Activated naive CD8-positive, alpha-beta T cell treated with anti-CD3 and anti-CD28 coated beads for 36 hours (primary cell): ENCODE results near the gene LRCH3. TPM values are rescaled to one million over a fixed set of nuclear protein-coding genes. Genes with fewer than 3 reads are reported as not detected.
A peak's percentile ranks its signal among the peaks of the same experiment; 100 is the strongest.

Experiments used
- DNase-seq: peaks from one replicate; pipeline ENCODE4 v3.0.0; 2021
- H3K27ac Mint-ChIP-seq: one replicate; pipeline ENCODE4 v1.8.0; 2022; ENCODE audit warnings: mild to moderate bottlenecking, moderate library complexity, mixed read lengths
- H3K27me3 Mint-ChIP-seq: one replicate; pipeline ENCODE4 v1.8.0; 2022; ENCODE audit warnings: mild to moderate bottlenecking, mixed read lengths
- H3K36me3 Mint-ChIP-seq: one replicate; pipeline ENCODE4 v1.8.0; 2021; ENCODE audit warnings: mild to moderate bottlenecking, mixed read lengths
- H3K4me1 Mint-ChIP-seq: one replicate; pipeline ENCODE4 v1.8.0; 2021; ENCODE audit warnings: mixed read lengths
- H3K4me3 Mint-ChIP-seq: one replicate; pipeline ENCODE4 v1.8.0; 2022; ENCODE audit warnings: mild to moderate bottlenecking, moderate library complexity, mixed read lengths
- H3K9me3 Mint-ChIP-seq: one replicate; pipeline ENCODE4 v1.8.0; 2022; ENCODE audit warnings: mixed read lengths
- total RNA-seq, 2 experiments: library from RNA; stranded (reverse); gene quantifications; one replicate each; pipeline ENCODE4 v1.2.3, GENCODE V29; 2021

The LRCH3 gene
- 10 to 100 TPM; 33.6 to 34.4 TPM for total RNA-seq

DNA sequence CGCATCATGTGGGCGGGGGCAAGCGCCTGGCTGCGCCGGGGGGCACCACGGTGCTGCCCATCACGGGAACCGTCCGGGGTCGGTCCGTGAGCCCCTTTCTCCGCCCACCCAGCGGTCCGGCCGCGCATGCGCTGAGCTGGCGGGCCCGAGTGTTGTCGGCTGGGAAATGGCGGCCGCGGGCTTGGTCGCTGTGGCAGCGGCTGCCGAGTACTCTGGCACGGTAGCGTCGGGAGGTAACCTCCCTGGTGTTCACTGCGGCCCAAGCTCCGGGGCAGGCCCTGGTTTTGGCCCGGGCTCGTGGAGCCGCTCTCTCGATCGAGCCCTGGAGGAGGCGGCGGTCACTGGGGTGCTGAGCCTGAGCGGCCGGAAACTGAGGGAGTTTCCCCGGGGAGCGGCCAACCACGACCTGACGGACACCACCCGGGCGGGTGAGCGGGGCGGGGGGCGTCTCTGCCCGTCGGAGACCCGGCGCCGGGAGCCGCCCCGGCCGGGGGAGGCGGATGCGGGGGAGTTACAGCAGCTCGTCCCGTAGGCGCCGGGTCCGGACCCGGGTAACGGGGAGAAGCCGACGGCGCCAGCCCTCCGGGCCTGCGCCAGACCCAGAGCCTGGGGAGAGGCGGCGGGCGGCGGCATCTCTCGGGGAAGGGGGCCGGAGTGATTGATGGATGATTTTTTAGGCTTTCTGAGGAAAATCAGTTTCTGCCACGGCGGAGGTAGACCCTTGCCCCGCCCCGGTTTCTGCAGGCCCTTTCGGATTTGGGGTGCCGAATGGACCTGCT is at the start of gene LRCH3:
Gene LRCH3 (plus strand): TSS at position 142 of the 779 bp plus-strand sequence. CDS start 25 bp downstream, at position 167.
- H3K27ac Mint-ChIP-seq: peak within 1 kb of the TSS; percentile 96
- peaks cover 1% of the 10 kb centered on the region for H3K36me3 Mint-ChIP-seq
- H3K27me3 Mint-ChIP-seq: no peaks in the 10 kb centered on the region
- no peaks in the 10 kb centered on the region for H3K9me3 Mint-ChIP-seq
- peak; percentile 89 for DNase-seq
- H3K4me1 Mint-ChIP-seq: peaks cover 42% of the 10 kb centered on the region
- H3K4me3 Mint-ChIP-seq: peak within 1 kb of the TSS; percentile 93

DNA sequence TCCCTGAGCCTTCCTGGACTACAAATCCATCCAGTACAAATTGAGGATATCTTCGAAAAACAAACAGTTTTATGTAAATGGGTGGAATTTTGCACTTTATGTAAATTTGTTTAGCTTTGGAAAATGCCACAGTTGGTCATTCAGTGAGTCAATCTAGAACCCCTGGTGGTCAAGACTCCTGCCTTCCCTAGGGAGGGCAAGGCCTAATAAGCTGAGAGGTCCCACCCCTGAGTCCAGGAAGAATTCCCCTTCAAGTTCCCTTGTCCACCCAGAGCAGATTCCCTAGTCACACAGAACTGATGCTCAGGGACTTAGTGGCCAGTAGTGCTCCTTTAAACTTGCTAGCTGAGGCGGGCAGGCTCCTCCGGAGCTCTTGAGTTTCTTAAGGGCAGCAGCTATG is 48.3 kb upstream of the LRCH3 start:
- Mint-ChIP-seq H3K4me1 (peaks cover 4% of the 10 kb centered on the region), H3K4me3 (no peak overlapping the region), H3K9me3 (no peaks in the 10 kb centered on the region), H3K27ac (no peak overlapping the region), H3K36me3 (no peaks in the 10 kb centered on the region), H3K27me3 (no peaks in the 10 kb centered on the region)
- no peak for DNase-seq

DNA sequence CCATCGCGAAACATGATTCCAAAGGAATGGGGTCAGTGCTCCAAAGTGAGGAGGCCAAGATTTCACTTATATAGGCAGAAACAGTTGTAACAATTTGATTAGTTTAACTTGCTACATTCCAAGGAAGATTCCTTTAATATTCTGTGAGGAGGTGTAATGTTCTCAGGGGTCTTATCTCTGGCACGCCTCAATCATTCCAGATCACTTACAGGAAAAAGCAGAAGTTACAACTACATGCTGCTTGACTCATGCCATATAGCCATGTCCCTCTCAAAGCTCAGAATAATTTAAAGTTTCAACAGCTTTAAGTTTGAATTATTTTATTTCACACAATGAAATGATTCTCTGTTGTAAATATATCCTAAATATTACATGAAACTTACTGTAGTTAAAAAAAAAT is 44.8 kb upstream of the LRCH3 start:
- Mint-ChIP-seq H3K4me1 (peaks cover 8% of the 10 kb centered on the region), H3K4me3 (no peak overlapping the region), H3K9me3 (no peaks in the 10 kb centered on the region), H3K27ac (no peak overlapping the region), H3K36me3 (no peaks in the 10 kb centered on the region), H3K27me3 (no peaks in the 10 kb centered on the region)
- DNase-seq: no peak

DNA sequence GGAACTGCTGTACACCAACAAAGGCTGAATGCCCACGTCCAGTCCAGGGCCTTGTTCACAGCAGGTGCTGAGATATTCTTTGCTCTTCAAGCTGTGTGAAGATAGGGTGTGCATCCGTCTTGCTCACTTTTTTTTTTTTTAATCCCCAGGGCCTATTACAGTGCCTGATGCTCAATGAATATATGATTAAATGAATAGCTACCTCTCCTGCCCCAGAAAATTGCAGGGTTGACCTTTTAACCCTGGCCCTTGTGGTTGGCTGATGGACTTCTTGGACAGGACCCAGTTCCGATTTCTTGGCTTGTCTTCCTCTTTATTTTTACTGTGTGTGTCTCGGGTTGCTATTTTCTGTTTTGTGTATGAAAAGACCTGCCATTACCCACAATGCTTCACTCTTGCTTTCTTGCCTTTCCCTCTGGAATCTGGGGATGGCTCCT is 44.2 kb upstream of the LRCH3 start:
- H3K27me3 Mint-ChIP-seq: no peaks in the 10 kb centered on the region
- no peak overlapping the region for H3K4me3 Mint-ChIP-seq
- no peaks in the 10 kb centered on the region for H3K36me3 Mint-ChIP-seq
- peaks cover 9% of the 10 kb centered on the region for H3K4me1 Mint-ChIP-seq
- DNase-seq: no peak
- H3K9me3 Mint-ChIP-seq: no peaks in the 10 kb centered on the region
- H3K27ac Mint-ChIP-seq: no peak overlapping the region

DNA sequence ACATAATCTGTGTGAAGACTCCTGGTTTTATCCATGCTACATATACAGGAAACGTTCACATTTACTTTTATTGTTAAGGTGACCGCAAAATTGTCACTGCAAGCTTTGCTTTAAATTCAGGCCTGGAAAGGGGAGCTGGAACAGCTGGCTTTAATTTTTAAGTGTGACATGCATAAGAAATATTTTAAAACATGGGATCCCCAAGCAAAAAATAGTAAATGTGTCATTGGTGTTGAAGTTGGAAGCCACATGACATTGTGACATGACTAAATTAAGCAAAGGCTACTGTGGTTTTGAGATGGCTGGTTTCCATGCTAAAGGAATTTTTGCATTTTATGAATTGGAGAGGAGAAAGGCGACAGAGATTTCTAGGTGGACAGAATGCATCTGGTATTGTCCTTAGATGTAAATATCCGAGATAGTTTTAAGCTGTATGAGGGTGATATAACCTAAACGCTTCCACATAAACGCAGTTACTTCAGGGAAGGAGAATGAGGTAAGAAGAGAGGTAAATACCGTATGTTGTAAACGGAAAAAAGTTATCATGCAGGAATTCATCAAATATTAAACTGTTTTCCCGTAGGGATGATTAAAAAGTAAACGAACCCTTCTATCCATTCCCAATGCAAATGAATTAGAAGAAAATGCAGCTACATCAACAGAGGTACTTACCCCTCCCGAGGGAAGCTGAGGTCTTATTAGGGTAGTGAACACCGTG is 42.3 kb upstream of the LRCH3 start:
- H3K27ac Mint-ChIP-seq: peak overlapping the region; percentile 85
- peaks cover 21% of the 10 kb centered on the region for H3K4me1 Mint-ChIP-seq
- H3K4me3 Mint-ChIP-seq: peak overlapping the region; percentile 86
- H3K36me3 Mint-ChIP-seq: no peaks in the 10 kb centered on the region
- no peaks in the 10 kb centered on the region for H3K27me3 Mint-ChIP-seq
- no peaks in the 10 kb centered on the region for H3K9me3 Mint-ChIP-seq
- DNase-seq: no peak

DNA sequence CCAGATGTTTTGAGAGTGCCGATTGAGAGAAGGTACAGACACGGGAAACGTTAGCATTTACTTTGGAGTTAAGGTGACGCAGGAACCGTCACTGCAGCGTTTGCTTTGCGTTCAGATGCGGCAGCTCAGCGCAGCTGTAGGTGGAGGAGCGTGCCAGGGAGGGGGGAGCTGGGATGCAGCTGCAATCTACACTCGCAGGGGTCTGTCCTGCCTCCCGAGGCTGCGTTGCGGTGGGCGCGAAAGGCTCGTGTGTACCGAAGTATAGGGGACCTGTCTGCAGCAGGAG is 41.8 kb upstream of the LRCH3 start:
- peak; percentile 66 for DNase-seq
- Mint-ChIP-seq H3K4me1 (peaks cover 25% of the 10 kb centered on the region), H3K4me3 (peak overlapping the region; percentile 86), H3K27ac (peak overlapping the region; percentile 85), H3K27me3 (no peaks in the 10 kb centered on the region), H3K9me3 (no peaks in the 10 kb centered on the region), H3K36me3 (no peaks in the 10 kb centered on the region)

DNA sequence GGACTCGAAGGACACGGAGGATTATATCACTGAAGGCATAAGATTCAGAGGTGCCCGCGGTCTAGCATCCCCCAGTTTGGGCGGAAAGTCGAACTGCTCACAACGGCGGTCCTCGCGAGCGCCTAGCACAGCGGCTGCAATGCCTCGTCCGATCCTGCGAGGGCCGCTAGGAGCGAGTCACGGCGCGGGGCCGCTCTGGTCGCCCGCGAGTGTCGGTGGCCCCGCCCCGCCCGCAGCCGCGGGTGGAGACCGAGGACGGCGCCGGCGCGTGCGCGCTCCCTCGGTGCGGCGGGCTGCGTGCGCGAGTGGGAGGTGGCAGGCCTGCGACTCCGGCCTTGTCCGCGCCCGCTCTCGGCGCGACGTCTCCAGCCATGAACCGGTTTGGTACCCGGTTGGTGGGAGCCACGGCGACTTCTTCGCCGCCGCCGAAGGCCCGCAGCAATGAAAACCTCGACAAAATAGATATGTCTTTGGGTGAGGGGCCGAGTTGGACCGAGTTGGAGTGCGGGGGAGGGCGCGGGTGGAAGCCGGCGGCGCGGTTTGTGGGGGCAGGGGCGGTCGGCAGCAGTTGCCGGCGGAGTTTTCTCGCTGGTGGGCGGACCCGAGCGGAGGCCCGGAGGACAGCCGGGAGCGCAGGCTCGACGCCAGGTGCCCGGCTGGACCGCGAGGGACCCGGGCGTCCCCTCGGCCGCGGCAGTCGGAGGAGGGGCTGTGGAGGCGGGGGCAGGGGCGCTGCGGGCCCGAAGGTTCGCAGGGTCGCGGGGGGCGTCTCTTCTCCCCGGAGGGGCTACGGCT is 41.3 kb upstream of the LRCH3 start, which contains the start of gene FYTTD1:
Gene FYTTD1 (plus strand): TSS at position 283 of the 795 bp plus-strand sequence. CDS start 89 bp downstream, at position 372.
- Mint-ChIP-seq H3K36me3 (no peaks in the 10 kb centered on the region), H3K27me3 (no peaks in the 10 kb centered on the region), H3K9me3 (no peaks in the 10 kb centered on the region), H3K4me3 (peak within 1 kb of the TSS; percentile 90), H3K27ac (peak within 1 kb of the TSS; percentile 87), H3K4me1 (peaks cover 26% of the 10 kb centered on the region)
- peak; percentile 87 for DNase-seq

DNA sequence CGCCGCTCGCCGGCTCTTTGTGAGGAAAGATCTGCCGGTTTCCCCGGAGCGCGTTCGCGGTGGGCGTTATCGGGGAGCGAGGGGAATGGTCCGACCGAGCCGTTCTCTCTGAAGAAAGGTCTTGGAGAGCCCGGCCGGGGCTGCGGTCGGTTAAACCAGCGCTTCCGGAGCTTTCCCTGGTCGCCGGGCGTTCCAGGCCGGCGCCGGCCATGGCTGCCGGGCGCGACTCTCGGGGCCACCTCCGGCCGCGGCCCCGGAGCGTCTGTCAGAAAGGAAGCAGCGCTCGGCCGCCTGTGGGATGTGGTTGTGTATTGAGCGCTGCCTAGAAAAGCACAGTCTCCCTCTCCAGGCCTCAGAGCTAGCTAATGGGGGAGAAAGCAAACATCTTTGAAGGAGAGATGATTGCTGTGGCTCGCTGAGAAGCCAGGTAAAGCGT is 40.6 kb upstream of the LRCH3 start:
- H3K36me3 Mint-ChIP-seq: no peaks in the 10 kb centered on the region
- H3K4me1 Mint-ChIP-seq: peaks cover 29% of the 10 kb centered on the region
- DNase-seq: peak; percentile 60
- no peaks in the 10 kb centered on the region for H3K9me3 Mint-ChIP-seq
- no peaks in the 10 kb centered on the region for H3K27me3 Mint-ChIP-seq
- H3K27ac Mint-ChIP-seq: peak overlapping the region; percentile 86
- H3K4me3 Mint-ChIP-seq: peak overlapping the region; percentile 90

DNA sequence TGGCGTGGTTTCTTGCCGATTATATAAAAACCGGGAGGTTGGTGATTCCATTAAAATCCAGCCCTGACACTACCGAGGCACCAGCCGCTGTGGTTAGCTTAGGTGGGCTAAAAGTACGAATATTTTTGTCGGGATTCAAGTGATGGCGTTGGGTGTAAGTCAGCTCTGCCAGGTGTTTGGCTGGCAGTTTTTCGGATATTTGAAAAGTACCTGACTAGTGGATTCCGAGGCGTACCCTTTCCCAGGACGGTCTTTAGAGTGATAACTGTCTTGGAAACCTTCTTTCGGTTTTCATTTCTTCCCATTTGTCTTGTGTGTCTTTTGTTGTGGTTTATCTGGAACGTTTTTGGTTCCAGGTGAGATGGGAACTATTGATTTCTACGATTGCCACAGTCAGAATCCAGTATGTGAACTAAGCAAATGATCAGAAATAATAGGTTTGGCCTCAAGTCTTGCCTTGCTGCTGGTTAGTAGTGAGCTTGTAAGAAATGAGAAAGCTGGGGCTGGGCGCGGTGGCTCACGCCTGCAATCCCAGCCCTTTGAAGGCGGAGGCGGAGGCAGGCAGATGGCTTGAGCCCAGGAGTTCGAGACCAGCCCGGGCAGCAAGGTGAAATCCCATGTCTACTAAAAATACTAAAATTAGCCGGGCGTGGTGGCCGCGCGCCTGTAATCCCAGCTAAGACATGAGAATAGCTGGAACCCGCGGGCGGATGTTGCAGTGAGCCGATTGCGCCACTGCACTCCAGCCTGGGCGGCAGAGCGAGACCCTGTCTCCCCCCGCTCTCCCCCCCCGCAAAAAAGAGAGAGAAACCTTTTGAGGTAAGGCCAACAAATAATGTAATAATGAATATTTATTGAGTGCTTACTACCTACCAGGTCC is 40.0 kb upstream of the LRCH3 start:
- DNase-seq: peak; percentile 44
- no peaks in the 10 kb centered on the region for H3K36me3 Mint-ChIP-seq
- no peaks in the 10 kb centered on the region for H3K27me3 Mint-ChIP-seq
- peaks cover 31% of the 10 kb centered on the region for H3K4me1 Mint-ChIP-seq
- peak overlapping the region; percentile 86 for H3K27ac Mint-ChIP-seq
- peak overlapping the region; percentile 90 for H3K4me3 Mint-ChIP-seq
- H3K9me3 Mint-ChIP-seq: no peaks in the 10 kb centered on the region

DNA sequence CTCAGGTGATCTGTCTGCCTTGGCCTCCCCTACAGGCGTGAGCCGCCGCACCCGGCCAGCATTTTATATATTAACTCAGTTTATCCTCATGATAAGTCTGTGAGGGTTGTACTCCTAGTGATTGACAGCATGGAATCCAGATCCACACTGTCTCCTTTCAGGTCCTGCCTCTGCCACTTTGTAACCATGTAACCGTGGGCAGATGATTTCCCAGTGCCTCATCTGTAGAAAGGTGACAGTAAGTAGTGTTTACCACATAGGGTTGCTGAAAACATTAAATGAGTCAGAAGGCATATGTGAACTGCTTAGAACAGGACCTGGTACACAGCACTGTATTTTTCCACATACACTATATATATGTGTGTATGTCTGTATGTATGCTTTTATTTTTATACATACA is 38.9 kb upstream of the LRCH3 start:
- no peaks in the 10 kb centered on the region for H3K36me3 Mint-ChIP-seq
- H3K27ac Mint-ChIP-seq: peak overlapping the region; percentile 68
- peak overlapping the region; percentile 78 for H3K4me3 Mint-ChIP-seq
- DNase-seq: peak; percentile 14
- no peaks in the 10 kb centered on the region for H3K9me3 Mint-ChIP-seq
- no peaks in the 10 kb centered on the region for H3K27me3 Mint-ChIP-seq
- peaks cover 34% of the 10 kb centered on the region for H3K4me1 Mint-ChIP-seq

DNA sequence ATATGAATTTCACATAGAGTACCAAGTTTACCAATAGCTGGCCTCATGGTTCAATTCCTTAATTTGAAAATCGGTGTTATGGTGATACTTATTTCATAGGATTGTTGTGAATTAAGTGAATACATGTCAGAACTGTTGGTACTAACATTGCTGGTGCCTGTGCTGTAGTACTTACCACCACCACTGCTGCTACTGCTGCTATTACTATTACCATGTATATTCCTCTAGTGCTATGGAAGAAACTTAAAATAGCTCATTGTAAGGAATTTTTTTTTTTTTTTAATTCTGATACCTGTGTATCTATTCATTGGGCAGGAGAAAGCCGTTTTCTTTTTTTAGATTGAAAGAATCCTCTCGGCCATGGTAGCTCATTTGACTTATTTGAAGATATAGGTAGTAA is 37.8 kb upstream of the LRCH3 start:
- H3K27ac Mint-ChIP-seq: no peak overlapping the region
- H3K36me3 Mint-ChIP-seq: no peaks in the 10 kb centered on the region
- no peaks in the 10 kb centered on the region for H3K27me3 Mint-ChIP-seq
- H3K4me1 Mint-ChIP-seq: peaks cover 34% of the 10 kb centered on the region
- H3K9me3 Mint-ChIP-seq: no peaks in the 10 kb centered on the region
- H3K4me3 Mint-ChIP-seq: no peak overlapping the region
- DNase-seq: no peak

DNA sequence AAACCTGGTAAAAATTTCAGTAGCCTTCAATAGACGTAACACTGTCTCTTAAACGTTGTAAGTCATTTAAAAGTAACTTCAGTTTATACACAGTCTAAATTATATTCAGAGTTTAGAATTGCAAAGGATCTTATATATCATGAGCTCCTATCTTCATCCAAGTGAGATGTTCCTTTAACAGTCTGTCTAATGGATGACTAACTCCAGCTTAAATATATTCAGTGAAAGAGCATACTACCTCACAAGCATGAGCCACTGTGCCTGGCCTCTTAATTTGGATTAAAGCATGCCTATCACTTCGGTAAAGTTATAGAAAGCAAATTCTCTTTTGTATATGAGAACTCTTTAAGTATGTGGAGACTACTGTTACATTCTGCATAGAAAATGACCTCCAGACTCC is 34.4 kb upstream of the LRCH3 start:
- no peaks in the 10 kb centered on the region for H3K9me3 Mint-ChIP-seq
- no peak overlapping the region for H3K4me3 Mint-ChIP-seq
- no peak for DNase-seq
- H3K27me3 Mint-ChIP-seq: no peaks in the 10 kb centered on the region
- no peak overlapping the region for H3K27ac Mint-ChIP-seq
- peaks cover 26% of the 10 kb centered on the region for H3K4me1 Mint-ChIP-seq
- no peaks in the 10 kb centered on the region for H3K36me3 Mint-ChIP-seq

DNA sequence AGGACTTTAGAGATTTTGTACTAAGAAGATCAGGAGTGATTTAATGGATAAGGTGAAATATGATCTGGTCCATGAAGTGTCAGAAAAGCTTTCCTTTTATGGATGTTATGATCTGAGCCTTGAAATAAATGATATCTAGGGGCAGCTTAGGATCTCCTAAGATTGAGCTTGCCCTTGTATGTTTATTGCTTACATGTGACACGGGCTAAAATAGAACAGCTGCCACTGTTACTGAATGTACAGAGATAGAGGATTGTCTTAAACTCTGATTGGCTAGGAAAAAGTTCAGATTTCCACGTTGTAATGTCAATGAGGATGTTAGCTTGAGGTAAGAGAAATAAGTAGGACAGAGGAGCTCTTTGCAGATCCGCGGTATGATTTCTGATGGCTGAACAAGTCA is 32.5 kb upstream of the LRCH3 start:
- Mint-ChIP-seq H3K27me3 (no peaks in the 10 kb centered on the region), H3K4me1 (peaks cover 13% of the 10 kb centered on the region), H3K27ac (no peak overlapping the region), H3K9me3 (no peaks in the 10 kb centered on the region), H3K4me3 (no peak overlapping the region), H3K36me3 (no peaks in the 10 kb centered on the region)
- DNase-seq: no peak

DNA sequence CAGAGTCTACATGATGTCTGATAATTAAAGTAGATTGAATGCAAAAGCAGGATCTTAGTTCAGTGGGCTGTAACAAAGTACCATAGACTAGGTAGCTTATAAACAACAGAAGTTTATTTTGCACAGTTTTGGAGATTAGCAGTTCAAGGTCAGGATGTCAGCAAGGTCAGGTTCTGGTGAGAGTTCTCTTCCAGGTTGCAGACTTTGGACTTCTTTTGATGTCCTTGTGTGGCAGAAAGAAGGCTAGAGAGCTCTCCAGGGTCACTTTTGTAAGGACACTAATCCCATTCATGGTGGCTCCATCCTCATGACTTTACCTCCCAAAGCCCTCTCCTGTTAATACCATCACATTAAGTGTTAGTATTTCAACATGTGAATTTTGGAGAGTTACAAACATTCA is 29.3 kb upstream of the LRCH3 start:
- Mint-ChIP-seq H3K27ac (no peak overlapping the region), H3K4me1 (no peaks in the 10 kb centered on the region), H3K27me3 (no peaks in the 10 kb centered on the region), H3K9me3 (no peaks in the 10 kb centered on the region), H3K36me3 (peaks cover 3% of the 10 kb centered on the region), H3K4me3 (no peak overlapping the region)
- no peak for DNase-seq
